Lower lobe of right lung (tissue), 2 donors: ENCODE data around the gene ANKRD30B. TPM values are rescaled to one million over a fixed set of nuclear protein-coding genes. Genes with fewer than 3 reads are reported as not detected.
"Not testable (repeated sequence)": the region's sequence is repeated elsewhere in the genome, so short reads cannot be mapped to it uniquely, and the experiment has no call there.

ENCODE experiments used
- ATAC-seq, 2 donors: fragments of 200-7000 bp; cut with Tn5 transposase; one replicate each; pipeline ENCODE4 v1.9.1; 2020 to 2022; ENCODE audit warnings: mild to moderate bottlenecking in 2 of 2, moderate library complexity in 2 of 2
- DNase-seq: peaks from one replicate; pipeline ENCODE4 v3.0.0-alpha.2; 2020
- H3K27ac ChIP-seq: fragments of 200-600 bp; one replicate; pipeline ENCODE4 v1.8.0; 2022
- H3K27me3 ChIP-seq: fragments of 200-600 bp; one replicate; pipeline ENCODE4 v1.8.0; 2022; ENCODE audit warnings: low read depth
- H3K36me3 ChIP-seq: fragments of 200-600 bp; one replicate; pipeline ENCODE4 v1.8.0; 2022; ENCODE audit warnings: mild to moderate bottlenecking
- H3K4me1 ChIP-seq: fragments of 200-600 bp; one replicate; pipeline ENCODE4 v1.8.0; 2022
- H3K4me3 ChIP-seq: fragments of 200-600 bp; one replicate; pipeline ENCODE4 v1.8.0; 2022; ENCODE audit warnings: mild to moderate bottlenecking
- H3K9me3 ChIP-seq: fragments of 200-600 bp; one replicate; pipeline ENCODE4 v1.8.0; 2022
- CTCF ChIP-seq: fragments of 200-600 bp; IDR thresholded peaks from one replicate; pipeline ENCODE4 v1.8.0; 2022; ENCODE audit warnings: antibody characterized with exemption, mild to moderate bottlenecking
- intact Hi-C: fragments of 100-400 bp; cut with DNase I; formaldehyde crosslinking; loops from one replicate; pipeline ENCODE4 v1.11.0; 2022
- total RNA-seq: library from RNA; stranded (reverse); fragmentation: NEBNext Ultra II Directional; extraction: Animal tissue kit (Norgen Biotek cat#: 25700); gene quantifications from one replicate; pipeline ENCODE4 v1.2.1, GENCODE V29; 2021
- donor health status: DM: no; HTN: yes; CAD: no; lungs with severe emphysema.

Gene ANKRD30B
- total RNA-seq, 1 donor from 2014 or later = not detected

- Histone ChIP-seq H3K27ac (no peak overlapping the region), H3K27me3 (peaks cover 7% of the 10 kb centered on the region)
- no peak for TF ChIP-seq CTCF
Measured at GRCh38 chr18:14748496-14748895, 524 bp downstream of the ANKRD30B start.

GRCh38 chr18:14763566-14763965 is 15.6 kb downstream of the ANKRD30B start:
- H3K4me1 ChIP-seq, H3K4me3 ChIP-seq, DNase-seq, ATAC-seq, H3K9me3 ChIP-seq, H3K27me3 ChIP-seq, H3K36me3 ChIP-seq, intact Hi-C loops, H3K27ac ChIP-seq: not testable (repeated sequence)

More at GRCh38 chr18:14748496-14748895, 524 bp downstream of the ANKRD30B start:
- Histone ChIP-seq H3K9me3 (no peaks in the 10 kb centered on the region), H3K4me3 (no peak overlapping the region), H3K36me3 (no peaks in the 10 kb centered on the region), H3K4me1 (no peaks in the 10 kb centered on the region)
- ATAC-seq (no peak), DNase-seq (no peak)
- intact Hi-C loops = no loop called here

GRCh38 chr18:14767474-14767873 is 19.5 kb downstream of the ANKRD30B start:
- DNase-seq = no peak

GRCh38 chr18:14768241-14768640 is 20.3 kb downstream of the ANKRD30B start:
- no peak overlapping the region for H3K4me3 ChIP-seq
- no peak for ATAC-seq
- TF ChIP-seq CTCF = no peak
- no peaks in the 10 kb centered on the region for H3K9me3 ChIP-seq
- DNase-seq = no peak
- no peaks in the 10 kb centered on the region for H3K27me3 ChIP-seq
- no peaks in the 10 kb centered on the region for H3K4me1 ChIP-seq
- no peak overlapping the region for H3K27ac ChIP-seq
- intact Hi-C loops = no loop called here
- H3K36me3 ChIP-seq = no peaks in the 10 kb centered on the region

More at GRCh38 chr18:14767474-14767873, 19.5 kb downstream of the ANKRD30B start:
- TF ChIP-seq CTCF = no peak
- H3K27ac ChIP-seq = no peak overlapping the region
- H3K9me3 ChIP-seq = no peaks in the 10 kb centered on the region
- no peak overlapping the region for H3K4me3 ChIP-seq
- no peak for ATAC-seq
- H3K4me1 ChIP-seq = no peaks in the 10 kb centered on the region
- no peaks in the 10 kb centered on the region for H3K36me3 ChIP-seq
- intact Hi-C loops = no loop called here
- no peaks in the 10 kb centered on the region for H3K27me3 ChIP-seq

GRCh38 chr18:14769381-14769780 is 21.4 kb downstream of the ANKRD30B start:
- no peak for TF ChIP-seq CTCF
- ATAC-seq = no peak
- no peak for DNase-seq
- no peaks in the 10 kb centered on the region for H3K9me3 ChIP-seq
- no peak overlapping the region for H3K4me3 ChIP-seq
- no peaks in the 10 kb centered on the region for H3K27me3 ChIP-seq
- no peaks in the 10 kb centered on the region for H3K36me3 ChIP-seq
- intact Hi-C loops = no loop called here
- H3K4me1 ChIP-seq = no peaks in the 10 kb centered on the region
- H3K27ac ChIP-seq = no peak overlapping the region

GRCh38 chr18:14776801-14777200 is 28.8 kb downstream of the ANKRD30B start:
- Histone ChIP-seq H3K9me3 (no peaks in the 10 kb centered on the region), H3K27ac (no peak overlapping the region), H3K27me3 (no peaks in the 10 kb centered on the region), H3K4me1 (no peaks in the 10 kb centered on the region), H3K36me3 (no peaks in the 10 kb centered on the region), H3K4me3 (no peak overlapping the region)
- intact Hi-C loops = no loop called here
- no peak for DNase-seq
- no peak for ATAC-seq
- no peak for TF ChIP-seq CTCF
